Upper lobe of left lung (tissue), 4 donors: ENCODE measurements around the gene SLC16A9.
"Not testable (repeated sequence)": the region's sequence is repeated elsewhere in the genome, so short reads cannot be mapped to it uniquely, and the experiment has no call there.

Experiments used
- POLR2A ChIP-seq, 4 donors: fragments of 450-650 bp; IDR thresholded peaks; one replicate each; pipeline ENCODE4 v1.5.1; 2016 to 2017; ENCODE audit warnings: antibody characterized with exemption in 4 of 4, mild to moderate bottlenecking in 2 of 4
- POLR2AphosphoS5 ChIP-seq, 2 donors: sonication (generic); formaldehyde crosslinking; IDR thresholded peaks; one replicate each; pipeline ENCODE4 v1.5.1; 2017; ENCODE audit warnings: antibody characterized with exemption in 2 of 2
- TF ChIP-seq, protein P1 (sequence below), 6 experiments: fragments of 450-650 bp in 4 of 6; fragments of 200-600 bp in 2 of 6; sonication (generic) in 2 of 6; IDR thresholded peaks; one replicate each; pipeline ENCODE4 v1.5.1; 2016 to 2019; ENCODE audit warnings: antibody characterized with exemption in 6 of 6

DNA sequence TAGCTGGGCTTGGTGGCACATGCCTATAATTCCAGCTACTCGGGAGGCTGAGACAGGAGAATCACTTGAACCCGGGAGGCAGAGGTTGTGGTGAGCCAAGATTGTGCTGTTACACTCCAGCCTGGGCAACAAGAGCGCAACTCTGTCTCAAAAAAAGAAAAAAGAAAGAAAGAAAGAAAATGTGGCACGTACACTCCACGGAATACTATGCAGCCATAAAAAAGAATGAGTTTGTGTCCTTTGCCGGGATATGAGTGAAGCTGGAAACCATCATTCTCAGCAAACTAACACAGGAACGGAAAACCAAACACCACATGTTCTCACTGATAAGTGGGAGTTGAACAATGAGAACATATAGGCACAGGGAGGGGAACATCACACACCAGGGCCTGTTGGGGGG, 46.4 kb downstream of the SLC16A9 start:
- TF ChIP-seq, protein P1, sequence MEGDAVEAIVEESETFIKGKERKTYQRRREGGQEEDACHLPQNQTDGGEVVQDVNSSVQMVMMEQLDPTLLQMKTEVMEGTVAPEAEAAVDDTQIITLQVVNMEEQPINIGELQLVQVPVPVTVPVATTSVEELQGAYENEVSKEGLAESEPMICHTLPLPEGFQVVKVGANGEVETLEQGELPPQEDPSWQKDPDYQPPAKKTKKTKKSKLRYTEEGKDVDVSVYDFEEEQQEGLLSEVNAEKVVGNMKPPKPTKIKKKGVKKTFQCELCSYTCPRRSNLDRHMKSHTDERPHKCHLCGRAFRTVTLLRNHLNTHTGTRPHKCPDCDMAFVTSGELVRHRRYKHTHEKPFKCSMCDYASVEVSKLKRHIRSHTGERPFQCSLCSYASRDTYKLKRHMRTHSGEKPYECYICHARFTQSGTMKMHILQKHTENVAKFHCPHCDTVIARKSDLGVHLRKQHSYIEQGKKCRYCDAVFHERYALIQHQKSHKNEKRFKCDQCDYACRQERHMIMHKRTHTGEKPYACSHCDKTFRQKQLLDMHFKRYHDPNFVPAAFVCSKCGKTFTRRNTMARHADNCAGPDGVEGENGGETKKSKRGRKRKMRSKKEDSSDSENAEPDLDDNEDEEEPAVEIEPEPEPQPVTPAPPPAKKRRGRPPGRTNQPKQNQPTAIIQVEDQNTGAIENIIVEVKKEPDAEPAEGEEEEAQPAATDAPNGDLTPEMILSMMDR (IDR thresholded peaks at IDR 0.05), result not testable (repeated sequence)
- not testable (repeated sequence) for TF ChIP-seq POLR2A, POLR2AphosphoS5 (IDR thresholded peaks at IDR 0.05)
